ENCODE results near the gene TNMD. TPM values are rescaled to one million over a fixed set of nuclear protein-coding genes. Genes with fewer than 3 reads are reported as not detected.

TNMD gene
- total RNA-seq, 2 donors from 2014 or later = not detected

DNA sequence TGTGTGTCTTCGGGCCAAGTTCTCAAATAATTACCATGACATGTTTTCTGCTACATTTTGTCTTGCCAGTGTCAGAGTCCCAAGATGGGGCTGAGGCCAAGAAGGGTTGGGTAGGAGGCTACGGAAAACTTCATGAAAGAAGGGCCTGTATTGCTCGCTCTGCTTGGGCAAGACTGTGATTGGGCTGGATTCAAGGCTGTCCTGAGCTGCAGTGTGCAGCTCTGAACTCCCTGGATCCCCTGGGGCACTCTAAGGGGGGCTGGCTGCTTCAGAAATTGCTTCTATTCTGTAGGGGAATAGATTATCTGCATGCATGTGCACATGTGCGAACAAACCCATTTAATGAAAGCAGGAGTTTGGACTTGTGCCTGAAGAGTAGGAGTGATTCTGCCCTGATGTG is 38.3 kb downstream of the TNMD start:
- Mint-ChIP-seq H3K36me3 (ENCODE audit: low read depth) (no peaks in the 10 kb centered on the region), H3K27ac (no peak overlapping the region), H3K9me3 (no peaks in the 10 kb centered on the region), H3K27me3 (no peaks in the 10 kb centered on the region), H3K4me1 (peaks cover 8% of the 10 kb centered on the region), H3K4me3 (no peak overlapping the region)
- ATAC-seq (replicated peaks) = no peak

DNA sequence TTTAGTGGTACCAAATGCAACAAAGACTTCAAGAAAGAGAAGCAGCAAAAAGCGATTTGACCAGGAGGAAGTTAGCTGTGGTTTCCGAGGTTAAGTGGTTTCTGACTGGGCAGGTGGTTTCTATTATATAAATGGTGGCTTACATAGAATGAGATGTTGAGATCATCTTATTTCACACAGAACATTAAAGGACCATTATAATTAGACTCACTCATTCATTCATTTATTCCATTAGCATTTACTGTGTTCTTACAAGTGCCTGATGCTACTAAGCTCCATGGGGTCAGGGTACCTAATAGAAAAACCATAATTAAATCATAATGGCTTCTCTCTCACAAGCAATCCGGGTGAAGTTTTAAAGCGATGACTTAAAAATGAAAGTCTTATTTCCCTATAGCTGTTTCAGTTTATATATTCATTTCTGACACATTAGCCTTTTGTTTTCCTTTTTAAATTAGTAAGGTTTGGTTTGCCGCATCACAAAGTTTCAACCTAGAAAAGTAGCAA is 41.3 kb downstream of the TNMD start:
- peak; percentile 64 for ATAC-seq (replicated peaks)
- no peaks in the 10 kb centered on the region for H3K36me3 Mint-ChIP-seq (ENCODE audit: low read depth)

DNA sequence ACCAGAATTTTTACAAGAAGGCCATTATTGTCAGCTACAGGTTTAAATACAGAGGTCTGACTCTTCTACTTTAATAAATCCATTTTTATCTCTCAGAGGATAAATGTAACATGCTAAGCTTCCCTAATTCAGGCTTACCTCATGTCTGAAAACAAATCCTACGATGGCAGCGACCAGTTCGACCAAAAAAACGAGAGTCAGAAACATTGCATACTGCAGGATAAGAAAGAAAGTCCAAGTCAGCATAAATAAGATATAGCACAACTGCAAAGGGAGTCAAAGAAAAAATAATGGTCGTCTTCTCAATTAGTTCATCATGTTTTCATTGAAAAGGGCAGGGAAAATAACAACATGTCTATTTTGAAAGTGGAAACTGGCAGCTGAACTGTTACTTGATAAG is 50.3 kb downstream of the TNMD start:
- no peak for ATAC-seq (replicated peaks)
- Mint-ChIP-seq H3K27me3 (peaks cover 7% of the 10 kb centered on the region), H3K9me3 (no peaks in the 10 kb centered on the region), H3K36me3 (ENCODE audit: low read depth) (no peaks in the 10 kb centered on the region), H3K4me3 (no peak overlapping the region), H3K27ac (no peak overlapping the region), H3K4me1 (peaks cover 4% of the 10 kb centered on the region)

More for the DNA sequence above, 41.3 kb downstream of the TNMD start:
- peaks cover 8% of the 10 kb centered on the region for H3K4me1 Mint-ChIP-seq
- no peaks in the 10 kb centered on the region for H3K9me3 Mint-ChIP-seq
- H3K4me3 Mint-ChIP-seq = peak overlapping the region; percentile 26
- peak overlapping the region; percentile 12 for H3K27ac Mint-ChIP-seq
- no peaks in the 10 kb centered on the region for H3K27me3 Mint-ChIP-seq

DNA sequence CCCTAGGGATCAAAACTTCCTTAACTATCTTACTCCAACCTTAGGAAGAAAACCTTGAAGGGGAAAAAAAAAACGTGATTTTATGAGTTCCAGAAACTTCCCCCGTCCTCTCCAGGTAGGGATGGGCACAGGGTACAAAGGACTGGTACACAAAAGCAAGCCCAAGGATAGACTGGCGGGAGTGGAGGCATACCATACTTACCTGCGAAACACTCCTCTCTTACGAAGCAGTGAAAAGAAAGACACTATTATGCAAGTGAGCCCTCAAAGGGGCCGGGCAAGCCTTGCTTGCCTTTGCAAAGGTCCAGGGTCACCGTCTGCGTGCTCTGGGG is 51.2 kb downstream of the TNMD start:
- Mint-ChIP-seq H3K9me3 (no peaks in the 10 kb centered on the region), H3K4me1 (peaks cover 4% of the 10 kb centered on the region), H3K36me3 (ENCODE audit: low read depth) (no peaks in the 10 kb centered on the region), H3K27ac (no peak overlapping the region), H3K4me3 (peak overlapping the region; percentile 81), H3K27me3 (peaks cover 7% of the 10 kb centered on the region)
- ATAC-seq (replicated peaks) = peak; percentile 4

DNA sequence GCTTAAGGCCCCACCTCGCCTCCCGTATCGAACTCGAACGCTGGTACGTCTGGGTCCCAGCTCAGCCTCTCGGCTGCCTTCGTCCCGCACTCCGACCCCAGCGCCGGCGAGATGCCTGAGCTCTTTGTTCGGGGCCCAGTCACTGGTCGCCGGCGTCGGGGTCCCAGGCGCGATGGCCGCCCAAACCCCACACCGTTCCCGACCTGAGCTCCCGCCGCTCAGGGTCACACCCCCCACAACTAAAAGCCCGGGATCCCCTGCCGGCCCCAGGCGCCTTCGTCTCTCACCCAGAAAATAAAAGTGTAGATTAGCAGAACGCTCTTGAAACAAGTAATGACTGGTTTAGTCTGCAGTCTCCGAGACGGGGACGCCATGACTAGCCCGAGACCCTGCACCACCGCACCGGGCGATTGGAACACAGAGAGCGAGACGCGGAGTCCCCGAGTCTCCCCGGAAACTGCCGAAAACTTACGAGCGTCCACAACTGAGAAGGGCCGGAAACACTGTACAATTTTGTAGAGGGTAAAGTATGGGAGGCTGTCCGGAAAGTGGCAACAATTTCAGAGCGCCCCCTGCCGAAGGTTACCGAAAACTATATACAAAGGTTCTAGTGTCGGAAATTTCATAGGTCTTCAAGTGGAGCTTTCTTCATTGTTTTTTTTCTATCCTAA is 51.7 kb downstream of the TNMD start, which contains the start of gene TSPAN6:
Gene TSPAN6 (minus strand): TSS at position 486 of the 671 bp plus-strand sequence. CDS start 112 bp downstream, at position 374.
- no peaks in the 10 kb centered on the region for H3K36me3 Mint-ChIP-seq (ENCODE audit: low read depth)
- ATAC-seq (replicated peaks) = peak; percentile 100
- peaks cover 11% of the 10 kb centered on the region for H3K27me3 Mint-ChIP-seq
- peaks cover 4% of the 10 kb centered on the region for H3K4me1 Mint-ChIP-seq
- no peaks in the 10 kb centered on the region for H3K9me3 Mint-ChIP-seq
- peak within 1 kb of the TSS; percentile 81 for H3K4me3 Mint-ChIP-seq
- peak within 1 kb of the TSS; percentile 74 for H3K27ac Mint-ChIP-seq

DNA sequence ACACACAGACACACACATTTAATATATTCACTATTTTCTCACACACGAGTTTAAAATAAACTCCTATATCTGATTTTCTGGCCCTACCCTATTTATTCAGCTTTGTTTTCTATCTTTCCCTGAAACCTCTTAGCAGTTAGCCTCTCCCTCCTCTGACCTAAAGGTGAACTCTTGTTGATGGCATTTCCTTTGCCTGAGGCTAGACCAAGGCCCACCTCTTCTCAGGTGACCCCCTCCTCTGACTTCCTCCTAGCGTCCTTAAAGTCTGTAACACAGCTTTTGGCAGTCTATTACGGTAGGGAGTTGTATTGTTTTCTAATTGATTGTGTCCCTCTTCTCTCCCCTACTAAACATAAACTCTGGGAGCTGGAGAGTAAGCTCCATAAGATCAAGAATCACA is 57.6 kb downstream of the TNMD start:
- Mint-ChIP-seq H3K4me1 (no peaks in the 10 kb centered on the region), H3K9me3 (no peaks in the 10 kb centered on the region), H3K36me3 (ENCODE audit: low read depth) (no peaks in the 10 kb centered on the region), H3K27me3 (peaks cover 29% of the 10 kb centered on the region), H3K4me3 (no peak overlapping the region), H3K27ac (no peak overlapping the region)
- no peak for ATAC-seq (replicated peaks)

DNA sequence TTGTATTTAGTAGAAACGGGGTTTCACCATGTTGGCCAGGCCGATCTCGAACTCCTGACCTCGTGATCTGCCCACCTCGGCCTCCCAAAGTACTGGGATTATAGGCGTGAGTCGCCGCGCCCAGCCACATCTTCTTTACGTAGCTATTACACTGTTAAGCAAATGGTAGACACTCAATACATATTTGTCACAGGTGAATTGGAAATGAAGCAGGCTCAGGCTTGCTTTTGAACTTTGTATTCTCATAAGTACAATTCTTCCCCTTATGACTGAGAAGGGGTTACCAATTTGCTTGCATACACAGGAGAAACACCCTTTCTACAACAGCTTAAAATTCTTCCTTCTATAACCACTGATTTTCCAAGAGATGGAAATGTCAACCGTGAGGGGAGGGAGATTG is 58.5 kb downstream of the TNMD start:
- ATAC-seq (replicated peaks) = no peak

DNA sequence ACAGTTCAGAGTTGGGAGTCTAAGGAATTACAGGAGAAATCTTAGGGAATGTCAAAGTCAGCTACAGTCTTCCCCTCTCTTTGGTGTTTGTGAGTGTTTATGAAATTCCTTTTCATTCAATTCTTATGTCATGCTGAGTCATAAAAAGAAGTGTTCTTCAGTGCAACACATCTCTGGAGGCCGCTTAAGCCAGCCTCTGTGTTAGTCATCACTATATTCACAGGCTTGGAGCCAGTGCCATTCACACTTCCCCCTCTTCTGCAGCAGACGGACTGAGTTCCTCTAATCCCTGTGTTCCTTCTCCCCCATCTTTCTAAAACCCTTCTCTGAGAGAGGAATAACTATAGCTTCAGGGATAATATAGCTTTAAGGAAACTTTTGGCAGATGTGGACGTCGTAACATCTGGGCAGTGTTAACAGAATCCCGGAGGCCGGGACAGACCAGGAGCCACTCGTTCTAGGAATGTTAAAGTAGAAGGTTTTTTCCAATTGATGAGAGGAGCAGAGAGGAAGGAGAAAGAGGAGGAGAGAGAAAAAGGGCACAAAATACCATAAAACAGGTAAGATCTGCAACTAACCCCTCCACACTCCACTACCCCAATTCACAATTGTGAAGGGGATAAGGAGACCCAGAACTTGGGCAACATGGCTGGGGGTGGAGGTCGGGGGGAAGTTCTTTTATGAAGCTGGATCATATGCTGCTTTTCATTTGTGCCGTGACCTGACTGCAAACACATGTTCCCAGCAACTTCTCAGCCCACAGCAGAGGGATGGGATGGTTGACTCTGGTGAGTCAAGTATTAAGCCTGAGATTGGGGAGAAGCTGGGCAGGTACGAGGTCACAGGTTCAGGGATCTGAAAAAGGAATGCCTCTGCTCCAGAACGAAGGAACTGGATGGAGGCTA is 59.5 kb downstream of the TNMD start, which contains the start of gene SRPX2:
Gene SRPX2 (plus strand): TSS at position 244 of the 905 bp plus-strand sequence. CDS start 2,124 bp downstream, outside the sequence.
- Mint-ChIP-seq H3K9me3 (no peaks in the 10 kb centered on the region), H3K27ac (no peak within 1 kb of the TSS), H3K4me3 (no peak within 1 kb of the TSS), H3K27me3 (peaks cover 29% of the 10 kb centered on the region), H3K36me3 (ENCODE audit: low read depth) (no peaks in the 10 kb centered on the region), H3K4me1 (no peaks in the 10 kb centered on the region)
- peak; percentile 45 for ATAC-seq (replicated peaks)

More for the DNA sequence above, 58.5 kb downstream of the TNMD start:
- Mint-ChIP-seq H3K27ac (no peak overlapping the region), H3K36me3 (ENCODE audit: low read depth) (no peaks in the 10 kb centered on the region), H3K9me3 (no peaks in the 10 kb centered on the region), H3K4me1 (no peaks in the 10 kb centered on the region), H3K4me3 (no peak overlapping the region), H3K27me3 (peaks cover 29% of the 10 kb centered on the region)

DNA sequence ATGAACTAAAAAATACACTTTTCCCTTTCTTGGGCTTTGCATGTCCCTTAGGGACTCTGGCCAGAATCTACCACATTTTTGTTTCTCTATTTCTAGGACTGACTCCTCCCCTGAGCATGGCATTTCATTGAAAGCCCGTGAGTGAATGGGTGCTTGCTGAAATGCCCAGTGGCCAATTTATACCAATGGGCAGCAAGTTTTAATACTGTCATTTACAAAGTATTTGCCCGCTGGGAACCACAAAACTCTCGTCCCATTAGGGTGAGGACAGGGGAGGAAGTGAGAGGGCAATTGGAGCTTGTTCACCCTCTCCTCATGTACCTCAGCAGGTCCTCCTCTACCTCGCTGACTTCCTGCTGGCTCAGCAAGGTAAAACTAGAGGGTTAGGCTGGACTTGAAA is 60.4 kb downstream of the TNMD start:
- no peak for ATAC-seq (replicated peaks)
- no peaks in the 10 kb centered on the region for H3K36me3 Mint-ChIP-seq (ENCODE audit: low read depth)
- H3K4me3 Mint-ChIP-seq = no peak overlapping the region
- H3K4me1 Mint-ChIP-seq = no peaks in the 10 kb centered on the region
- no peak overlapping the region for H3K27ac Mint-ChIP-seq
- H3K27me3 Mint-ChIP-seq = peaks cover 24% of the 10 kb centered on the region
- no peaks in the 10 kb centered on the region for H3K9me3 Mint-ChIP-seq

DNA sequence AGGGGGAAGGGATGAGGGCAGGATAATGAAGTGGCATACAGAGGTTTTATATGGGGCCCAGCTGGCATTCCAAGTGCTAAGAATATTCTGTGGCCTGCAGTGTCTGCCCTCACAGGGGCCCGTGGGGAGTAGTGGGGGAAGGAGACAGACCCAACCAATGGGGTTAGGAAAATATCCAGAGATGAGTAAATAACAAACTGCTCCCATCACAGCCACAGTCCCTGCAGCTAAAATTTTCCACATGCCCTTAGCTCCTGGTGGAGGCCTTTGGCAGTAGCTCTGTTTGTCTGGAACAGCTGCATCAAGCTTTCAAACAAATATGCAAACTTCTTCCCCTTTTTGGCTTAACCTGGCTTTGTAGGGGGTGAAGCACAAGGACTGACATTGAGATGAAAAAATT is 62.4 kb downstream of the TNMD start:
- H3K4me1 Mint-ChIP-seq = no peaks in the 10 kb centered on the region
- H3K9me3 Mint-ChIP-seq = no peaks in the 10 kb centered on the region
- ATAC-seq (replicated peaks) = no peak
- no peak overlapping the region for H3K4me3 Mint-ChIP-seq
- H3K27me3 Mint-ChIP-seq = peaks cover 17% of the 10 kb centered on the region
- no peaks in the 10 kb centered on the region for H3K36me3 Mint-ChIP-seq (ENCODE audit: low read depth)
- H3K27ac Mint-ChIP-seq = no peak overlapping the region

DNA sequence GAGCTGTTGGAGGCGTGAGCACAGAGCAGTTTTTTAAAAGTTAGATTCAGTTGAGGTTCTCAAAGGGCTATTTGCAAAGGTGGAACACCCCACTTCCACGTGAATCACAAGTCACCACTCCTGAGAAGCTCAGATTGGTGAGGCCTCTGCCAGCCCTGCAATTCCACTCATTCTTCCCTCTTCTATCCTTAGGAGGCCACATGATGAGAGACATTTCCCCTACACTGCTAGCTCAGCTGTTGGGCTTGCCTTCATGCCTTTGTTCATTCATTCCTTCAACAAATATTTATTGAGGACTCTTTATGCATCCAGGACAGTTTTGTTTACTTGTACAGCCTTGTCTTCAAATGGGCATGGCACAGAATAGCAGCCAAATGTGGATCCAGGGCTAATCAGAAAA is 63.0 kb downstream of the TNMD start:
- H3K36me3 Mint-ChIP-seq (ENCODE audit: low read depth) = no peaks in the 10 kb centered on the region
- peaks cover 12% of the 10 kb centered on the region for H3K27me3 Mint-ChIP-seq
- no peaks in the 10 kb centered on the region for H3K4me1 Mint-ChIP-seq
- no peak for ATAC-seq (replicated peaks)
- H3K9me3 Mint-ChIP-seq = no peaks in the 10 kb centered on the region
- H3K27ac Mint-ChIP-seq = no peak overlapping the region
- no peak overlapping the region for H3K4me3 Mint-ChIP-seq

DNA sequence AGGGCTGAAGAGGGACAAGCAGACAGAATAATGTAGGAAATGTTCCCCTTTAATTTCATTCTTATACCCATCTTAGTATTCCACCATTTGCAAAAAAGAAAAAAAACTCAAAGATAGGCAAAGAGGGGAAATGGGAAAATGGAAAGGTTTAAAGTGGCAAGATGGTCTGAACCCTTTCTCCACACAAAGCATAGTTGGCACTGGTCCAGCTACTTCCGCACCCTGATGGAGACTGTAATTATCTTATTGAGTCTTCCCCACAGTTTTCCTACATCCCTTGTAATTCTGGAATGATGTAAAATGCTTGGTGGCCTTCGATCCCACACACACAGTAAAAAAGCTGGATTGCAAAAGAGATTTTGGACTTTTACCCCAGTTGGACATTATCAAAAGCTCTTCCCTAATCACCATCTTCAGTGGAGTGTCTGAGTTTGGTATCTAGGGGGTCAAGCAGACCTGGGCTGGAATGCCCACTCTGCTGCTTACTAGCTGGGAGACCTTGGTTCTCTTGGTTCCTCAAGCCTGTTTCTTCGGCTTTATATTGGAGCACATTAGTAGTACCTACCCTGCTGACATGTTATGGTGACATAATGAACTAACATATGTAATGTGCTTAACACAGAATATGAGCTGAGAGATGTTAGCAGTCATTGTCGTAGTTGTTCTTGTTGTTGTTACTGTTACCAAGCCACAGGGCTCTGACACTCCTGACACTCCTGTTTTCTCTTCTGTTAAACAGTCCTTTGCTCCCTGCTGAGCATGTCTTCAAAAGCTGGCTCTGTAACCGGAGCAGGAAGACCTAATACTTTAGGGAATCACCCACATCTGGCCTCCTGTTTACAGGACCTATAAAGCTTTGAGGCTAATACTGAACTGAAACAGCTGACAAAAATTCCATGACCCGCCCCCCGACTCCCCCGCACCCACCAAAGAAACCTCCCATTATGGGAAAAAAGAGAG is 64.0 kb downstream of the TNMD start:
- Mint-ChIP-seq H3K27ac (no peak overlapping the region), H3K36me3 (ENCODE audit: low read depth) (no peaks in the 10 kb centered on the region), H3K9me3 (no peaks in the 10 kb centered on the region), H3K4me3 (no peak overlapping the region), H3K4me1 (no peaks in the 10 kb centered on the region), H3K27me3 (peaks cover 12% of the 10 kb centered on the region)
- ATAC-seq (replicated peaks) = no peak

Data from activated T-helper 17 cell treated with anti-CD3 and anti-CD28 coated beads, Interleukin-2, amount 50 U/mL, for 72 hours (primary cell).